Choroid plexus epithelial cell (primary cell): ENCODE results near the gene SHTN1.

Source experiments
- DNase-seq: peaks from one replicate; pipeline ENCODE4 v3.0.0-alpha.2; 2010; ENCODE audit warnings: low read depth
- H3K4me3 ChIP-seq: 2 replicates; pipeline ENCODE4 v1.5.1; 2011; ENCODE audit warnings: low read depth, mild to moderate bottlenecking, control low read depth, low read length, moderate library complexity
- CTCF ChIP-seq: conservative IDR thresholded peaks from 2 replicates; pipeline ENCODE4 v1.5.1; 2011; ENCODE audit warnings: low read depth, mild to moderate bottlenecking, control low read depth, inconsistent platforms, low read length, moderate library complexity

SHTN1 gene

GRCh38 chr10:116997015-116997414, 8.0 kb downstream of the SHTN1 start:
- no peak overlapping the region for H3K4me3 ChIP-seq
- TF ChIP-seq CTCF = no peak
- DNase-seq = no peak

GRCh38 chr10:116995648-116996047, 9.3 kb downstream of the SHTN1 start:
- TF ChIP-seq CTCF = no peak
- DNase-seq = no peak
- no peak overlapping the region for H3K4me3 ChIP-seq

- no peak for DNase-seq
- TF ChIP-seq CTCF = no peak
- no peak overlapping the region for H3K4me3 ChIP-seq
Measured at GRCh38 chr10:116994113-116994890, 10.7 kb downstream of the SHTN1 start.

- DNase-seq = no peak
- TF ChIP-seq CTCF = no peak
- H3K4me3 ChIP-seq = no peak overlapping the region
Measured at GRCh38 chr10:116993610-116994009, 11.4 kb downstream of the SHTN1 start.

- no peak for DNase-seq
Measured at GRCh38 chr10:116992183-116992582, 12.8 kb downstream of the SHTN1 start.

GRCh38 chr10:116990276-116990800, 14.6 kb downstream of the SHTN1 start:
- H3K4me3 ChIP-seq = no peak overlapping the region
- no peak for TF ChIP-seq CTCF
- DNase-seq = no peak

More at GRCh38 chr10:116992183-116992582, 12.8 kb downstream of the SHTN1 start:
- TF ChIP-seq CTCF = no peak
- no peak overlapping the region for H3K4me3 ChIP-seq

- no peak for DNase-seq
- no peak overlapping the region for H3K4me3 ChIP-seq
- no peak for TF ChIP-seq CTCF
Measured at GRCh38 chr10:116989439-116989838, 15.5 kb downstream of the SHTN1 start.
